HepG2 (cell line): Measurements from ENCODE around the gene FAM111B. TPM values are rescaled to one million over a fixed set of nuclear protein-coding genes. Genes with fewer than 3 reads are reported as not detected.

ENCODE experiments used
- EZH2 ChIP-seq: conservative IDR thresholded peaks from 2 replicates; pipeline ENCODE4 v1.6.1; 2012; ENCODE audit warnings: mild to moderate bottlenecking, low read depth, low read length, moderate library complexity
- GFI1 ChIP-seq: sonication (generic); formaldehyde crosslinking; IDR thresholded peaks from 2 replicates; pipeline ENCODE4 v1.5.0; 2020; ENCODE audit warnings: missing genetic modification reagents, mild to moderate bottlenecking, borderline replicate concordance
- HDAC1 ChIP-seq: sonication (generic); formaldehyde crosslinking; IDR thresholded peaks from 2 replicates; pipeline ENCODE4 v1.5.1; 2020; ENCODE audit warnings: mild to moderate bottlenecking, missing genetic modification reagents
- KLF15 ChIP-seq: sonication (generic); formaldehyde crosslinking; IDR thresholded peaks from 2 replicates; pipeline ENCODE4 v1.8.1; 2023; ENCODE audit warnings: borderline replicate concordance, mild to moderate bottlenecking, inconsistent platforms, missing genetic modification reagents, mixed read lengths
- NFAT5 ChIP-seq: sonication (generic); formaldehyde crosslinking; IDR thresholded peaks from 2 replicates; pipeline ENCODE4 v1.4.0; 2020; ENCODE audit warnings: missing genetic modification reagents
- PBX2 ChIP-seq: IDR thresholded peaks from 2 replicates; pipeline ENCODE4 v1.6.1; 2016; ENCODE audit warnings: control low read depth
- ZFY ChIP-seq: sonication (generic); formaldehyde crosslinking; IDR thresholded peaks from 2 replicates; pipeline ENCODE4 v1.4.0; 2020; ENCODE audit warnings: missing genetic modification reagents
- ZNF335 ChIP-seq: sonication (generic); formaldehyde crosslinking; IDR thresholded peaks from 2 replicates; pipeline ENCODE4 v1.4.0; 2020; ENCODE audit warnings: missing genetic modification reagents
- ZNF460 ChIP-seq: sonication (generic); formaldehyde crosslinking; IDR thresholded peaks from 2 replicates; pipeline ENCODE4 v1.5.1; 2020; ENCODE audit warnings: missing genetic modification reagents, mild to moderate bottlenecking, borderline replicate concordance
- ZNF616 ChIP-seq: sonication (generic); formaldehyde crosslinking; IDR thresholded peaks from 2 replicates; pipeline ENCODE4 v1.5.0; 2020; ENCODE audit warnings: low read depth, mild to moderate bottlenecking, missing genetic modification reagents
- ZNF619 ChIP-seq: sonication (generic); formaldehyde crosslinking; IDR thresholded peaks from 2 replicates; pipeline ENCODE4 v1.4.0; 2020; ENCODE audit warnings: mild to moderate bottlenecking, missing genetic modification reagents
- ZNF788 ChIP-seq: sonication (generic); formaldehyde crosslinking; IDR thresholded peaks from 2 replicates; pipeline ENCODE4 v1.5.0; 2020; ENCODE audit warnings: mild to moderate bottlenecking, missing genetic modification reagents, borderline replicate concordance
- ZNF83 ChIP-seq: sonication (generic); formaldehyde crosslinking; IDR thresholded peaks from 2 replicates; pipeline ENCODE4 v1.4.0; 2020; ENCODE audit warnings: missing genetic modification reagents, mild to moderate bottlenecking, borderline replicate concordance
- polyA plus RNA-seq, 8 experiments: library from polyadenylated mRNA; depleted of rRNA in 3 of 8; stranded (reverse) in 7 of 8; unstranded in 1 of 8; fragments of >200 nt; fragmentation: Illumina TruSeq in 4 of 8; extraction: Trizol in 4 of 8; gene quantifications; 2 replicates each; pipeline versions ENCODE4 v1.2.1 to v1.2.3, GENCODE V29; 2011 to 2016; ENCODE audit warnings: low read depth in 4 of 8, missing spikeins in 1 of 8, mixed read lengths in 1 of 8; ENCODE audit not compliant: insufficient read depth in 1 of 8
- total RNA-seq, 5 experiments: library from RNA; depleted of rRNA; stranded (reverse); fragments of >200 nt; fragmentation: Illumina TruSeq; extraction: Trizol; gene quantifications; 2 replicates each; pipeline ENCODE4 v1.2.3, GENCODE V29; 2016; ENCODE audit warnings: low read depth in 1 of 5
- TF ChIP-seq, protein P1 (sequence below): sonication (generic); formaldehyde crosslinking; IDR thresholded peaks from 2 replicates; pipeline ENCODE4 v1.4.0; 2020; ENCODE audit warnings: low read depth, mild to moderate bottlenecking, missing genetic modification reagents
- TF ChIP-seq, protein P2 (sequence below): IDR thresholded peaks from 2 replicates; pipeline ENCODE4 v1.6.1; 2016
- TF ChIP-seq, protein P3 (sequence below): sonication (generic); formaldehyde crosslinking; IDR thresholded peaks from 2 replicates; pipeline ENCODE4 v1.5.0; 2020; ENCODE audit warnings: mild to moderate bottlenecking, missing genetic modification reagents, moderate library complexity

The FAM111B gene
- total and polyA plus RNA-seq, 2 of the 13 experiments (the other 11 are each of a cell fraction or from before 2014, with no cell fraction given): 1.6 to 28.2 TPM

- no peak for TF ChIP-seq ZNF460 (CRISPR knock-in tag)
- peak; percentile 58 for TF ChIP-seq ZFY (CRISPR knock-in tag)
- TF ChIP-seq ZNF83: 0 out of 2 replicates have a peak, but pooled peaks have one; percentile 69
- peak; percentile 65 for TF ChIP-seq NFAT5 (CRISPR knock-in tag)
- TF ChIP-seq ZNF335: no peak
- TF ChIP-seq HDAC1 (CRISPR knock-in tag): peak; percentile 44
- TF ChIP-seq EZH2: no peak
- TF ChIP-seq PBX2 (CRISPR knock-in tag): peak; percentile 89
- TF ChIP-seq ZNF616 (CRISPR knock-in tag): peak; percentile 51; the same call in 1 of the 2 replicates
- TF ChIP-seq, protein P1, sequence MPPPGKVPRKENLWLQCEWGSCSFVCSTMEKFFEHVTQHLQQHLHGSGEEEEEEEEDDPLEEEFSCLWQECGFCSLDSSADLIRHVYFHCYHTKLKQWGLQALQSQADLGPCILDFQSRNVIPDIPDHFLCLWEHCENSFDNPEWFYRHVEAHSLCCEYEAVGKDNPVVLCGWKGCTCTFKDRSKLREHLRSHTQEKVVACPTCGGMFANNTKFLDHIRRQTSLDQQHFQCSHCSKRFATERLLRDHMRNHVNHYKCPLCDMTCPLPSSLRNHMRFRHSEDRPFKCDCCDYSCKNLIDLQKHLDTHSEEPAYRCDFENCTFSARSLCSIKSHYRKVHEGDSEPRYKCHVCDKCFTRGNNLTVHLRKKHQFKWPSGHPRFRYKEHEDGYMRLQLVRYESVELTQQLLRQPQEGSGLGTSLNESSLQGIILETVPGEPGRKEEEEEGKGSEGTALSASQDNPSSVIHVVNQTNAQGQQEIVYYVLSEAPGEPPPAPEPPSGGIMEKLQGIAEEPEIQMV (CRISPR knock-in tag): peak; percentile 39; the same call in 1 of the 2 replicates
- 0 out of 2 replicates have a peak, but pooled peaks have one; percentile 59 for TF ChIP-seq ZNF788 (CRISPR knock-in tag)
- no peak for TF ChIP-seq GFI1
- TF ChIP-seq, protein P2, sequence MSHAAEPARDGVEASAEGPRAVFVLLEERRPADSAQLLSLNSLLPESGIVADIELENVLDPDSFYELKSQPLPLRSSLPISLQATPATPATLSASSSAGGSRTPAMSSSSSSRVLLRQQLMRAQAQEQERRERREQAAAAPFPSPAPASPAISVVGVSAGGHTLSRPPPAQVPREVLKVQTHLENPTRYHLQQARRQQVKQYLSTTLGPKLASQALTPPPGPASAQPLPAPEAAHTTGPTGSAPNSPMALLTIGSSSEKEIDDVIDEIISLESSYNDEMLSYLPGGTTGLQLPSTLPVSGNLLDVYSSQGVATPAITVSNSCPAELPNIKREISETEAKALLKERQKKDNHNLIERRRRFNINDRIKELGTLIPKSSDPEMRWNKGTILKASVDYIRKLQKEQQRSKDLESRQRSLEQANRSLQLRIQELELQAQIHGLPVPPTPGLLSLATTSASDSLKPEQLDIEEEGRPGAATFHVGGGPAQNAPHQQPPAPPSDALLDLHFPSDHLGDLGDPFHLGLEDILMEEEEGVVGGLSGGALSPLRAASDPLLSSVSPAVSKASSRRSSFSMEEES (CRISPR knock-in tag): no peak
- 0 out of 2 replicates have a peak, but pooled peaks have one; percentile 42 for TF ChIP-seq KLF15 (CRISPR knock-in tag)
- TF ChIP-seq, protein P3, sequence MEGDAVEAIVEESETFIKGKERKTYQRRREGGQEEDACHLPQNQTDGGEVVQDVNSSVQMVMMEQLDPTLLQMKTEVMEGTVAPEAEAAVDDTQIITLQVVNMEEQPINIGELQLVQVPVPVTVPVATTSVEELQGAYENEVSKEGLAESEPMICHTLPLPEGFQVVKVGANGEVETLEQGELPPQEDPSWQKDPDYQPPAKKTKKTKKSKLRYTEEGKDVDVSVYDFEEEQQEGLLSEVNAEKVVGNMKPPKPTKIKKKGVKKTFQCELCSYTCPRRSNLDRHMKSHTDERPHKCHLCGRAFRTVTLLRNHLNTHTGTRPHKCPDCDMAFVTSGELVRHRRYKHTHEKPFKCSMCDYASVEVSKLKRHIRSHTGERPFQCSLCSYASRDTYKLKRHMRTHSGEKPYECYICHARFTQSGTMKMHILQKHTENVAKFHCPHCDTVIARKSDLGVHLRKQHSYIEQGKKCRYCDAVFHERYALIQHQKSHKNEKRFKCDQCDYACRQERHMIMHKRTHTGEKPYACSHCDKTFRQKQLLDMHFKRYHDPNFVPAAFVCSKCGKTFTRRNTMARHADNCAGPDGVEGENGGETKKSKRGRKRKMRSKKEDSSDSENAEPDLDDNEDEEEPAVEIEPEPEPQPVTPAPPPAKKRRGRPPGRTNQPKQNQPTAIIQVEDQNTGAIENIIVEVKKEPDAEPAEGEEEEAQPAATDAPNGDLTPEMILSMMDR (CRISPR knock-in tag): peak; percentile 91
- 0 out of 2 replicates have a peak, but pooled peaks have one; percentile 69 for TF ChIP-seq ZNF619 (CRISPR knock-in tag)
These were observed 64.7 kb downstream of the FAM111B start, which contains the start of gene DTX4 (continued) for GRCh38 chr11:59171508-59172322.
